HUES48 (cell line): Measurements from ENCODE around the gene OR10A2.
A peak's percentile ranks its signal among the peaks of the same experiment; 100 is the strongest.

Source experiments
- H3K27ac ChIP-seq: one replicate; pipeline ENCODE4 v1.7.0; 2013; ENCODE audit warnings: low read depth, low read length, inconsistent platforms
- H3K27me3 ChIP-seq: 2 replicates; pipeline ENCODE4 v1.6.1; 2013; ENCODE audit warnings: mild to moderate bottlenecking, low read length; ENCODE audit not compliant: control insufficient read depth, insufficient read depth
- H3K36me3 ChIP-seq: 2 replicates; pipeline ENCODE4 v1.6.1; 2013; ENCODE audit warnings: low read length; ENCODE audit not compliant: control insufficient read depth, insufficient read depth
- H3K4me1 ChIP-seq: 2 replicates; pipeline ENCODE4 v1.6.1; 2013; ENCODE audit warnings: mild to moderate bottlenecking, low read length; ENCODE audit not compliant: control insufficient read depth, insufficient read depth
- H3K4me3 ChIP-seq: 2 replicates; pipeline ENCODE4 v1.5.1; 2013; ENCODE audit warnings: mild to moderate bottlenecking, low read depth, low read length
- H3K9ac ChIP-seq: 2 replicates; pipeline ENCODE4 v1.6.1; 2013; ENCODE audit warnings: mild to moderate bottlenecking, low read depth, low read length, moderate library complexity
- H3K9me3 ChIP-seq: 2 replicates; pipeline ENCODE4 v1.6.1; 2013; ENCODE audit warnings: low read length; ENCODE audit not compliant: control insufficient read depth, insufficient read depth

Gene OR10A2, protein sequence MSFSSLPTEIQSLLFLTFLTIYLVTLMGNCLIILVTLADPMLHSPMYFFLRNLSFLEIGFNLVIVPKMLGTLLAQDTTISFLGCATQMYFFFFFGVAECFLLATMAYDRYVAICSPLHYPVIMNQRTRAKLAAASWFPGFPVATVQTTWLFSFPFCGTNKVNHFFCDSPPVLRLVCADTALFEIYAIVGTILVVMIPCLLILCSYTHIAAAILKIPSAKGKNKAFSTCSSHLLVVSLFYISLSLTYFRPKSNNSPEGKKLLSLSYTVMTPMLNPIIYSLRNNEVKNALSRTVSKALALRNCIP

DNA sequence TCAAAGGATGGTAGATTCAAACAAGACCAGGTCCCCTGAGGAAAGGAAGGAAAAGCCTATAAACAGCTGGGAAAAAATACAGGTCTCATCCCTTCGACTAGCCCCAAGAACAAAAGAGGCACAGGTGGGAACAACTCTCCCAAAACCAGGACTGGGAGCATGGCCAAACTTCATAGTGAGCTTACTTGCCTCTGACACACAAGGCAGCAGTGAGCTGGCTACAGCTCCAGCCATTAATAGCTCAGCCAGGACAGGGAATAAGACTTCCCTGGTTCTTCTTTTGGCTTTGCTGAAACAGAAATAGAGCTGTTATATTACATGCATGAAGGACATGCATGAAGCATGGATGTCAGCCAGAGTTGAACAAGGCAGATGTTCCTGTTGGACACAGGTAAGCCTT is at the start of gene OR10A2:
TSS of gene OR10A2 (plus strand) at position 97 of the 400 bp plus-strand sequence. CDS start 6,698 bp downstream, outside the sequence.
- Histone ChIP-seq H3K9me3 (no peaks in the 10 kb centered on the region), H3K9ac (no peak within 1 kb of the TSS), H3K36me3 (no peaks in the 10 kb centered on the region), H3K4me3 (no peak within 1 kb of the TSS), H3K27ac (no peak within 1 kb of the TSS), H3K27me3 (no peaks in the 10 kb centered on the region), H3K4me1 (no peaks in the 10 kb centered on the region)

DNA sequence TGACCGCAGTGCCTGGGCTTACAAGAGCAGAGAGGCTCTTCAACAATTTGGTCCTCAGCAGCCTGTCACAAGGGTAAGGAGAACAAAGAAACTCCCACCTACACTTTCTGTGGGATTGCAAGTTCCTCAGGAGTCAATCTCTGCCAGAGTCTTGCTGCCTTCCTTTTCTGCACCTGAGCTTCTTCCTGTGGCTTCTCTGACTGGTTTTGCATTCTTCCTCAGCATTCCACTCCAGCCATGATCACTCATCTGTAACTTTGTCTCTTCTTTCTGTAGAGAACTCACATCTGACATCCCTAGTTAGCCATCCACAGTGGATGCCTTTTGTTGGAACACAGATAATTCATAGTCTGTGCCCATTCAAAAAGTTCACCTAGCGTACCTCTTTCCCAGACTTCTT is 49.2 kb upstream of the OR10A2 start:
- Histone ChIP-seq H3K9me3 (no peaks in the 10 kb centered on the region), H3K36me3 (no peaks in the 10 kb centered on the region), H3K9ac (no peak overlapping the region), H3K4me3 (no peak overlapping the region), H3K4me1 (no peaks in the 10 kb centered on the region), H3K27ac (no peak overlapping the region), H3K27me3 (no peaks in the 10 kb centered on the region)

DNA sequence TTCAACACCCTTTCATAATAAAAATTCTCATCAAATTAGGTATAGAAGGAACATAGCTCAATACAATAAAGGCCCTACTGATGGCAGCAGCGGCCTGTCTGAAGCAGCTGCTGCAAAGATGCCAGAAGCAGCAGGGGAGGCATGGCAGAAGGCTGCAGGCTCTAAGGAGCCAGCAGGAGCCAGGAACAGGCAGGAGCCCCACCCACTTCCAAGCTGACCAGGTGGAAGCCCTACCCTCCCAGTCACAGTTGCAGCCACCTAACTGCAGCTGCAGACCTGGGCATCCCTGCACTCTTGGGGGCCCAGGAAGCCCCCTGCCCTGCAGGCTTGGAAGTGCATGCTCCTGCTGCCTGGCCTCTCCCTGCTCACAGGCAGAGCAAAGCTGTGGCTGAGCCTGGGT is 45.2 kb upstream of the OR10A2 start:
- H3K4me3 ChIP-seq, result no peak overlapping the region
- no peaks in the 10 kb centered on the region for H3K36me3 ChIP-seq
- no peaks in the 10 kb centered on the region for H3K4me1 ChIP-seq
- no peaks in the 10 kb centered on the region for H3K9me3 ChIP-seq
- no peak overlapping the region for H3K9ac ChIP-seq
- no peak overlapping the region for H3K27ac ChIP-seq
- H3K27me3 ChIP-seq, result no peaks in the 10 kb centered on the region

DNA sequence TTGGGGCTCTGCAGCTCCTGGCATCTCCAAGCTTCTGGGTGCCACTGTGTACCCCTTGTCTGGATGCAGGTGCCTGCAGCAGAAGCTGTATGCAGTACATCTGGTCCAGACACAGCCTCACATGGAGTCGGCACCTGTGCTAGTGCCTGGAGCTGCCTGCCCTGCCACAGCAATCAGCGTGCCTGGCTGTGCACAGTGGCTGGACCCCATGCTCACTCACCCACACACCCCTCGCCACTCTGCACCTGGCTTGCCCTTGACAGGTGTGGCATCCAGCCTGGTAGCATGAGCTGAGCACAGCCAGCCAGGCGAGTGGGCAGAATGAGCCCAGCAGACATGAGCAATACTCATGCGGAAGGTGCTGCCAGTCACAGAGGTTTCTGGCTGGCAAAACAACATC is 43.9 kb upstream of the OR10A2 start:
- Histone ChIP-seq H3K4me3 (no peak overlapping the region), H3K9ac (no peak overlapping the region), H3K36me3 (no peaks in the 10 kb centered on the region), H3K27me3 (no peaks in the 10 kb centered on the region), H3K27ac (no peak overlapping the region), H3K4me1 (no peaks in the 10 kb centered on the region), H3K9me3 (no peaks in the 10 kb centered on the region)

DNA sequence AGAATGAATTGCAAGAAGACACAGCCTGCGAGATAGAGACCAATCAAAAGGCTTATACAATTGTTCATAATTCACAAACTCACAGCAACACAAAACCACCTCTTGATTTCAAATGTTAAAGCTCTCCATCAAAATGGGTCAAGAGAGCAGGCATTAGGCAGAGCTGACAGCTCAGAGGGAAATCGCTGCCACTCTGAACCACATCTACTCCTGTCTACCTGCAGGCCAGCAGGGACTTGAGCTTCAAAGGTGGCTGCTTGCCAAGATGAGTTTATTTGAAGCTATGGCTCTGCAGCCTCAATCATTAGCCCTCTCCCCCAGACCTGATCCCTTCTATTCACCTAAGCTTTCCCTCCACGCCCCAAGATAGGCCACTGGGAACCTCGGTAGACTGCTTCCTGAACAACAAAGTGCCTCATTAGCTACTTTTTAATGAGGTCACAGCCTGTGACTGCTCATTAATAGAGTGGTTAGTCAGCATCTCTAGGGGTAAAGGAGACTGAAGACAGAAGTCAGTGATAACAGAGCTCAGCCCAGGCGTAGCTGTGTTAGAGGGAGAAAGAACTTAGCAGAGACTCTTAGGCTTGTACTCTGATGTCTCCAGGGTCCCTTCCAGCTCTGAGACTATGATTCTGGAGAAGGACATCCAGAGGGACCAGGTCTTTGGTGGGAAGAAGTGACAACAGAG is 38.6 kb upstream of the OR10A2 start:
- no peaks in the 10 kb centered on the region for H3K36me3 ChIP-seq
- no peaks in the 10 kb centered on the region for H3K27me3 ChIP-seq
- no peak overlapping the region for H3K9ac ChIP-seq
- no peak overlapping the region for H3K27ac ChIP-seq
- no peaks in the 10 kb centered on the region for H3K4me1 ChIP-seq
- H3K4me3 ChIP-seq, result no peak overlapping the region
- no peaks in the 10 kb centered on the region for H3K9me3 ChIP-seq

DNA sequence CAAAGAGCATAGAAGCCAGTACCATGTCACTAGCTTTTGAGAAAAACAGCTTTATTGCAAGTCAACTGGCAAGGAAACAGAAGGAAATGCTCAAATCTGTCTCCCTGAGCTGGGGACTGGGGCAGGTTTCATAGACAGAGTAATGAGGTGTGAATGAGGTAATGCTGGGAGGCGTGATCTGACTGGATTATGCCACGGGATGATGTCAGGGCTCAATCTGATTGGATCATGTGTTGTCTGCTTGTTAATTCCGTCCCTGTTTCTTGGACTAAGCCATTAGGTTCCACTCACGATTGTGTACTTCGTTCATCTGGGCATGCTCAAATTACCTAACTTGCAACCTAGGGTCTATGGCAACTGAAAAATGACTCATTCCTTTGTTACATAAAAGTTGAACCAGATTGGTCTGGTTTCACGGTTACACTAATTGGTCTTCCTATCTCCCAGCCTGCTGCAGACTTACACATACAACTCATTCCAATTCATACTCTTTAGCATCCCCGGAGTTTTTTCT is 37.6 kb upstream of the OR10A2 start:
- Histone ChIP-seq H3K4me1 (no peaks in the 10 kb centered on the region), H3K4me3 (no peak overlapping the region), H3K27ac (no peak overlapping the region), H3K27me3 (no peaks in the 10 kb centered on the region), H3K9ac (no peak overlapping the region), H3K36me3 (no peaks in the 10 kb centered on the region), H3K9me3 (no peaks in the 10 kb centered on the region)

DNA sequence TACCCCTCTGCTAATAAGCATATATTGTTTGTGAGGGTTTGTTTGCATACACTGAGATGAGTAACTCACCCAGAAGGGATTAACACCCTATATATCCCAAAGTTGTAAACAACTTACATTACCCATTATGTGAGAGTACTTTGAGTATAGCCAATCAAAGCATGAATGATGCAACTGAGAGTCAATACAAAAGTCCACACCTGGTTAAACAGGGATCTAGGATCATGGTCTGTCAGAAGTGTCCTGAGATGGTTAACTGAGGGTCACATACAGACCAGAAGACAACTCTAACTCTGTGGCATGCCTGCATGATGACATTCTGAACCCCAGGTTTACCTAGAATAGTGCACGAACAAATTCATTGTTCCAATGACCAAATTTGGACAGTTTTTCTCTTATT is 34.8 kb upstream of the OR10A2 start:
- Histone ChIP-seq H3K9ac (no peak overlapping the region), H3K27me3 (no peaks in the 10 kb centered on the region), H3K36me3 (no peaks in the 10 kb centered on the region), H3K27ac (no peak overlapping the region), H3K9me3 (no peaks in the 10 kb centered on the region), H3K4me3 (no peak overlapping the region), H3K4me1 (no peaks in the 10 kb centered on the region)

DNA sequence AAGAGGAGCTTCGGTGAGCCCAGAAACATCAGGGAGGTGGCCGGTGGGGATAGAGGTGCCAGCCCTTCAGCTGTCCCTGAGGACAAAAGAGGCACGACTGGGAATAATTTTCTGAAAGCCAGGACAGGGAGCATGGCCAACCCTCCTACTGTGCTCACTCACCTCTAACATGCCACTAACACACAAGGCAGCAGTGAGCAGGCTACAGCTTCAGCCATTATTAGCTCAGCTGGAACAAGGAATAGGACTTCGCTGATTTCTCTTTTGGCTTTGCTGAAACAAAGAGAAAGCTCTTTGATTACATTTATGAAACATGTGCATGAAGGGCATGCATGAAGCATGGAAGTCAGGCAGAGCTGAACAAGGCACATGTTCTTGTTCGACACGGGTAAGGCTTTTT is 29.5 kb upstream of the OR10A2 start:
- H3K9me3 ChIP-seq, result no peaks in the 10 kb centered on the region
- no peaks in the 10 kb centered on the region for H3K4me1 ChIP-seq
- no peak overlapping the region for H3K9ac ChIP-seq
- no peaks in the 10 kb centered on the region for H3K27me3 ChIP-seq
- H3K36me3 ChIP-seq, result no peaks in the 10 kb centered on the region
- no peak overlapping the region for H3K4me3 ChIP-seq
- H3K27ac ChIP-seq, result no peak overlapping the region

DNA sequence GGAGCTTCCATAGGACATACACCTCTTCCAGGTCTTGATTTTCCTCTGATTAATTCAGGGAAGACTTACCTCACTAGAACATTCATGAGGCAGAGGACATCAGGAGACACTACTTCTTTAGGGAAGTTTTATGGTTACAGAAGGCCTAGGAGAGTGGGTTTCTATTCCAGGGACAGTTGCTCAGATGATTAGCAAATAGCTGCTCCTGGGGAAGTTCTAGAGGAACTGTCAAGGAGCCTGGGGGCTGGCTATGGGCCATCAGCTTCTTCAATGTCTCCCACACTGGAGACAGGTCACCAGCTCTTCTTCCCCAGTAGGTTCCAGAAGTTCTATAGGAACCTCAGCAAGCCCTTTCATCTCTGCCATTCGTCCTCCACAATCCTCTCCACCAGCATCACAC is 28.8 kb upstream of the OR10A2 start:
- Histone ChIP-seq H3K4me1 (no peaks in the 10 kb centered on the region), H3K4me3 (no peak overlapping the region), H3K27me3 (no peaks in the 10 kb centered on the region), H3K9ac (no peak overlapping the region), H3K36me3 (no peaks in the 10 kb centered on the region), H3K9me3 (no peaks in the 10 kb centered on the region), H3K27ac (no peak overlapping the region)

DNA sequence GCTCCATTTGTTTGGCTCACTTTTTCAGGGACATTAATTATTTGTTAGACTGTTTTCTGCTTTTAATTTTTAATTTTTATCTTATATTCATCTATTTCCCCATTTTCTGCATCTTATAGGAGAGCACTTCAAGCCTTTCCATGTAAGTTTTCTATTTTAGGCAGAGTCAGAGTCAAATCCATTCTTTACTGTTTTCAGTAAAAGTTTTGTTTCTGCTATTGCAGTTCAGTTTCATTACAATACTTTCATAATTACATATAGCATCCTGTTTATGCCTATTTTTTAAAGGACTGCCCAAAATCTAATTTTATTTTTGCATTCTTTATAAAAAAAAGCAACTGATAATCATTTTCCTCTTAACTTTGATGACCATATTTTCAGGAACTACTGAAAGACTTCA is 21.2 kb upstream of the OR10A2 start:
- no peaks in the 10 kb centered on the region for H3K27me3 ChIP-seq
- no peaks in the 10 kb centered on the region for H3K36me3 ChIP-seq
- no peak overlapping the region for H3K9ac ChIP-seq
- no peak overlapping the region for H3K27ac ChIP-seq
- no peak overlapping the region for H3K4me3 ChIP-seq
- H3K9me3 ChIP-seq, result no peaks in the 10 kb centered on the region; the same call in 1 of the 2 replicates
- peaks cover 11% of the 10 kb centered on the region for H3K4me1 ChIP-seq

DNA sequence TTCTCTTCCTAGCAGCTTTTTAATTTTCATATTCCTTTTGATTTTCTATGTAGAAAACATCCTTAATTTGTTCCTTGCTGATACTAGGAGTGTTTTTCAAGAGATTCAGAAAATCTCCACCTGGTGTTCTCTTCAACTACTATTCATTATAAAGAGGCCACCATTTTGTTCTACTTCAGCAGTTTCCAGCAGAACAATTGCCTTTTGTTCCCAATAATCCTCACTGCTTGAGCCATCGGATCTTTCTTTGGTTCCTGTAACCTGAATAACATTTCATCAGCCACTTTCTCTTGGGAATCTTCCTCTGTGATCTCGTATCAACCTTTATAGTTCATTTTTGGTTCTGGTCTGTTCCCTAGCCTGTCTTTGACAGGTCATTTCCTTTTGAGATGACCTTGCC is 19.2 kb upstream of the OR10A2 start:
- Histone ChIP-seq H3K9ac (0 out of 2 replicates have a peak overlapping the region, but pooled peaks have one; percentile 0), H3K27me3 (no peaks in the 10 kb centered on the region), H3K9me3 (no peaks in the 10 kb centered on the region; the same call in 1 of the 2 replicates), H3K4me3 (no peak overlapping the region; the same call in 1 of the 2 replicates), H3K27ac (peak overlapping the region; percentile 59), H3K4me1 (peaks cover 19% of the 10 kb centered on the region), H3K36me3 (no peaks in the 10 kb centered on the region)
